Prostate gland (tissue), 2 donors: ENCODE results near the gene SEZ6.
A peak's percentile ranks its signal among the peaks of the same experiment; 100 is the strongest.

Experiments used
- CTCF ChIP-seq, 4 experiments: fragments of 200-600 bp in 2 of 4; fragments of 450-650 bp in 2 of 4; sonication (generic) in 2 of 4; IDR thresholded peaks; 1 replicate in 3 of 4; 2 replicates in 1 of 4; pipeline ENCODE4 v1.5.1; 2016 to 2019; ENCODE audit warnings: antibody characterized with exemption in 4 of 4, mild to moderate bottlenecking in 2 of 4, moderate library complexity in 2 of 4
- POLR2AphosphoS5 ChIP-seq: sonication (generic); formaldehyde crosslinking; IDR thresholded peaks from one replicate; pipeline ENCODE4 v1.6.1; 2017; ENCODE audit warnings: antibody characterized with exemption

GRCh38 chr17:28951991-28952975 lies 53.5 kb downstream of the SEZ6 start:
- peak; percentile 100 for TF ChIP-seq POLR2AphosphoS5
- TF ChIP-seq CTCF (IDR thresholded peaks at IDR 0.05), result peak in 2 of 4 experiments; percentile 7 to 14
